SK-N-DZ (cell line): ENCODE measurements around the gene SLC22A8.
"Not testable (repeated sequence)": the region's sequence is repeated elsewhere in the genome, so short reads cannot be mapped to it uniquely, and the experiment has no call there.

ENCODE experiments used
- DNase-seq: peaks from one replicate; pipeline ENCODE4 v3.0.0-alpha.2; 2015; ENCODE audit warnings: low spot score

The SLC22A8 gene

DNA sequence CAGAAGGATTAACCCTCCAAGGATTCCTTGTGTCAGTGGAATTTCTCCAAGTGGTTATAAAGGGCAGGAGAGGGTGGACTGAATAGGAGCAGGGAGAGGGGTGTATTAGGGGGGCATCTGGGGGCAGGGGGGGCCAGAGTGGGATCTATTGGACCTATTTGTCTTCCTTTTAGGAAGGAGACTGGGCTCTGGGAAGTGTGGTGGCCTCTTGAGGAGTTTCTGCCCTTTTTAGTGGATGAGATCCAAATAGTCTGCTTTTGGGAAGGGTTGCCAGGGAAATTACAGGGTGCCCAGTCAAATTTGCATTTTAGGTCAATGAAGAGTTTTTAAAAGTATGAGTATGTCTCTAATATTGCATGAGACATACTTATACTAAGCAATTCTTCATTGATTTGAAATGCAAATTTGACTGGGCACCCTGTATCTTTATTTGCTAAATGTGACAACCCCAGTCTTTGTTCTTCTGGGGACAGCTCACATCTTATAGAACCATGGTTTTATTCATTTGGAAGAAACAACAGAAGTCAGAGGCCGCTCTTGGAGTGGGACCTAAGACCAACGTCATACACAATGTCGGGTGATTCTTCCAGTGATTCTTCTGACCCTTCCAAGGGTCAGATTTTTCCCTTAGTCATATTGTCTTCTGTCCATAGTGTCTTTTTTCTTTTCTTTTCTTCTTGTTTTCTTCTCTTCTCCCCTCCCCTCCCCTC, 30.4 kb downstream of the SLC22A8 start:
- no peak for DNase-seq

DNA sequence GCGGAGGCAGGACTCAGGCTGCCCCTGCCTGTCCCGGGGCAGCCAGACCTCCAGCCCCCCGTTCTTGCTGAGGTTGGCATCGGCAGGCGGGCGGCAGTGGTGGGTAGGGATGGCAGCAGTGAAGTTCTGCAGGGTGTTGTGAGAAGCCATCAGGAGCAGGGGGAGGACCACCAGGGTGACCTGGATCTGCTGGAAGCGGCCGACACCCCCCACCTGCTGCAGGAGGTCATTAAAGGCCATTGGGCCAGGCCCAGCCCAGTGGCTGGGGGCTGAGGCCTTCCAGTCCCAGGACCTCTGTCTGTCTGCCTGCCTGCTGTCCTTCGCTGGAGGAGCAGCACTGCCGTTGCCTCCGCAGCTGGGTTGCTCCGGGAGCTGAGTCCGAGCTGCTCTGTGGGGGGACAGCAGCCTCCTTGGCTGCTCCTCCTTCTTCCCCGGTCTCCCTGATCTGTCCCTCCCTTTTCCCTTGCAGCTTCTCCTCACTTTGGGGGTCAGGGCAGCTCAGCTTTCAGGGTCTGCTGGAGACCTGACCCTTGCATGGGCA, 31.1 kb downstream of the SLC22A8 start, which contains the start of gene SLC22A6:
SLC22A6 (minus strand) TSS at position 517 of the 541 bp plus-strand sequence; CDS start at position 240, 277 bp downstream.
- no peak for DNase-seq

DNA sequence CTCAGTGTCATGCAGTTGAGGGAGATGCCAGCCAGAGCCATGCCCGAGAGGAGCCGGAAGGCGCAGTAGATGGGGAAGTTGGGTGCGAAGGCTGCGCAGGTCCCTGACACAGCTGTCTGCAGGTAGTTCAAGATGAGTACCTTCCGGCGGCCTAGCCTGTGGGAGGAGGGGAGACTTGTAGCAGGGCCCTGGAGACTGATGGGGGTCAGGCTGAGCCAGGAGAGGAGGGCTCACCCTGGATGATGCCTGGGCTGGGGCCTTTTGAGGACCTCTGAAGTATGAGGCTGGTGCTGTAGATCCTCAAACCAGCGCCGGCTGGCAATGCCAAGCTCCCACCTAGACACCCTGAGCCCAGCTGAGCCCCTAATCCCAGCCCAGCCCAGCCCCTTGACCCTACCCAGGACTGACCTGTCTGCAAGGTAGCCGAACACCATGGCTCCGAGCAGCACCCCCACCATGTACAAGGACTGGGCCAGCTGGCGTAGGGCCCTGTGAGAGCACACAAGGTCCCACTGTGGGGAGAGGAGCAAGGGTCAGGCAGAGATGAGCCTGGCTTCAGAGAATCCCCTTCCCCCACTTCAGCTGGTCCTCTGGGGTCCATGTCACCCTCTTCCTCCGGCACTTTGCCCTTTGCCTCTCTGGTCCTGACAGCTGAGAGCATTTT, 32.0 kb downstream of the SLC22A8 start:
- DNase-seq, result no peak

DNA sequence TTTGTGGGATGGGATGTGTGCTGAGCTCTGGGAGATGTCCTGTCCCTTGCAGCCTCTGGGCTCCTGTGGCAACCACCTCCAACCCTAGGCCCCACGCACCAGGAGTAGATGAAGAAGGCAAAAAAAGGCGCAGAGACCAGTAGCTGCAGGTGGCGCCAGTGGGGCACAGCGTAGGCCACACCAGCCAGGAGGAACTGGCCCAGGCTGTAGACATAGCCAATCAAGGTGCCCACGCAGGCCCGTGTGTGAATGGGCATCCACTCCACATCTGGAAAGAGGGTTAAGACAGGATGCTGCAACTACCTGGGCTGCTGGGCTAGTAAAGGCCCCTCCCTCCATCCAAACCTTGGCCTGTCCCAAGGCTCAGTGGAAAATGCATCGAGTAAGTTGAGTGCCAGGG, 33.9 kb downstream of the SLC22A8 start:
- no peak for DNase-seq

DNA sequence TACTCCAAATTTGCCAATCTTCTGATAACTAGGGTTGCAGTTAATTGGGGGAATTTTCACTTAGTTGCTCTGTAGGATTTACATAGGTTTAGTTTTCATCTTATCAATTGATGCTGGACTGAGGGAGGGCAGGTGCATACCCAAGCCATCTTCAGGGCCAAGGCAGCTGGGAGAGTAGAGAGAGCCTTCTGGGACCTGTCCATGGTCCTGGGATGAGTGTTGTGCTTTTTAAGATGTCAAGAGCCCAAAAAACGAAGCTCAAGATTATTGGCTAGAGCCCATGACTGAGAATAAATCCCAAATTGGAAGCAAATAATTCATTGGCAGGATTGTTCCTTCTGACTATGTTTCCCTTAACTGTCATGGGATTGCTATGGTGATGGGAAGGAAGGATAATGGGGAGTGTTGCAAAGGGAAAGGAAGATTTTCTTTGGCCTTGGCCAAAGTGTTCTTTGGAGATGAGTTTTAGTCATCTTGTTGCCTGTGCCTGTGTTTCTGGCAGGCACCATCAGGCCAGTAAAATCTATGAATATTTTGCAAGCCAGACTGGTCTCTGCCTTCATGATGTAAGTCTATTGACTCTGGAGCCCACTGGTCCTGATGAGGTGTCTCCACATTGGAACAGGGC, 35.4 kb downstream of the SLC22A8 start:
- DNase-seq, result no peak

DNA sequence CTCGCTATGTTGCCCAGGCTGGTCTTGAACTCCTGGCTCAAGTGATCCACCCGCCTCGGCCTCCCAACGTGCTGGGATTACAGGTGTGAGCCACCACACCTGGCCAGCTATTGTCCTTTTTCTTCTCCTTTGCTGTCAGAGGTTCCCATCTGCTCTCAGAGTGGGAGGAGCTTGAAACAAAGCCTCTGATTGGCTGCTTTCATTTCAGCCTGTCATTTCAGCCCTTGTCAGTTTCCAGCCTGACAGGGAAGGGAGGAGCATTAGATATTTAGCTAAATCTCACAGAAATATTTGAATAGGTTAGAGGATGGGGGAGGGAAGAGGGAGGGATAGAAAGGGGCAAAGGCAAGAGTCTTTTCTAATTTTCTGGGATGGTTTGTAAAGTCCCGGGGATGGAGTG, 39.5 kb downstream of the SLC22A8 start:
- peak; percentile 56 for DNase-seq

DNA sequence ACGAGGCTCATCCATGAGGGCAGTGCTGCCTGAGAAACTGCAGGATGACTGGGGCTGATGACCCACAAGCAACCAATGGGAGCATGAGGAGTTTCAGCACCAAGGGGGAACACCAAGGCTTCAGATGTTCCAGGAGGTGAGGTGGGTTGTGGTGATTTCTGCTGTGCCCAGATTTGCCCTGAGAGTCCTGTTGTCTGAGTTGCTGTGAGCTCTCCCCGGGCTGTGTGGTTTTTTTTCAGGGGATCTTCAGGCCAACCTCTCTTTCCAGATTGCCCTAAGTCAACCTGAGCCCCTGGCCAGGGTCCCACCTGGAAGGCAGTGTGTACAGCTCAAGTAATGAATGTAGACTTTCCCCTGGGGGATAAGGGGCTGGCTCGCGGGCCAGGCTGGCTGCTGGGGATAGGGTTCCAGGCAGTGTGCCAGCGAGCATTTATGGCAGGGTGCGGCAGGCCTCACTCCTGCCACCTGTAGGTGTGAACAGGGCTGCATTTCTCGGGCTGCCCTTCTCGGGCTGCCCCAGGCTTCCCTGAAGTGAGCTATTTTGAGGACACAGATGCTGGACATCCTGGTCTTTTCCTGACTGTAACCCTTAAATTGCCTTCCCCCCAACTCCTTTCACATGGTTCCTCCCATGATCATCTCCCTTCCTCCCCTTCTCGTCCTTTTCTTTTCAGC, 40.7 kb downstream of the SLC22A8 start:
- peak; percentile 74 for DNase-seq

DNA sequence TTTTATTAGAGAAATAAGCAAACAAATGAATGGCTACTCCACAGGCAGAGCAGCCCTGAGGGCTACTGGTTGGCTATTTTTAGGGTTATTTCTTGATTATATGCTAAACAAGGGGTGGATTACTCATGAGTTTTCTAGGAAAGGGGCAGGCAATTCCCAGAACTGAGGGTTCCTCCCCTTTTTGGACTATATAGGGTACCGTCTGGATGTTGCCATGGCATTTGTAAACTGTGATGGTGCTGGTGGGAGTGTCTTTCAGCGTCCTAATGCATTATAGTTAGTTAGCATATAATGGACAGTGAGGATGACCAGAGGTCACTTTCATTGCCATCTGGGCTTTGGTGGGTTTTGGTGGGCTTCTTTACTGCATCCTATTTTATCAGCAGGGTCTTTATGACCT, 50.1 kb downstream of the SLC22A8 start:
- no peak for DNase-seq

DNA sequence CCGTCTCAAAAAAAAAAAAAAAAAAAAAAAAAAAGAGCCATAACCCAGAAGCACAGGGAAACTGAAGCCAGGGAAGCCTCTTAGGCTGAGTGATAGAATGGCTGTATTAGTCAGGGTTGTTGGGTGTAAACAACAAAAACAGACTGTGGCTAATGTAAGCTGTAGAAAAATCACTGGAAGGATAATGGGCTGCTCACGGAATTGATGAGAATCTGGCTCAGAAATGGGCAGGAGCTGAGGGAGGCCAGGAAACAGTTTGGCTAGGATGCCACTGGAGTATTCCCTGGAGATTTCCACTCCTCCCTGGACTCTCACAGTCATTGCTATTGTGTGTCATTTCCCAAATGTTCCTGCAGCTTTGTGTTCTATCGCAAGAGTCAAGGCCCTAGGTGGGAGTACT, 53.2 kb downstream of the SLC22A8 start:
- no peak for DNase-seq

DNA sequence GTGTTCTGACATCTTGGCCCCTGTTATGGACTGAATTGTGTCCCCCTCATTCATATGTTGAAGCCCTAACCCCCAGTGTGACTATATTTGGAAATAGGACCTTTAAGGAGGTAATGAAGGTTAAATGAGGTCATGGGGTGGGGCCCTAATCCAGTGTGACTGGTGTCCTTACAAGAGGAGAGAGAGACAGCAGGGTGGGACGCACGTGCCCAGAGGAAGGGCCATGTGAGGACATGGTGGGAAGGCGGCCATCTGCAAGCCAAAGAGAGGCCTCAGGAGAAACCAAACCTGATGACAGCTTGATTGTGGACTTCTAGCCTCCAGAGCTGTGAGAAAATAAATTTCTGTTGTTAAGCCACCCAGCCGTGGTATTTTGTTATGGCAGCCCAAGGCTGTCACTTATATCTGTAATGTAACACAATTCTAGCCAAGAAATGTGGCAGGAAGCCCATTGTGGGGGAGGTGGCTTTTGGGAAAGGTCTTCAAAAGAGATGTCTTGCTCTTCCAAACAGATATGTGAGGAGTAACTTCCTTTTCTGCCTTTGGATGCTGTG, 54.5 kb downstream of the SLC22A8 start:
- DNase-seq, result no peak

DNA sequence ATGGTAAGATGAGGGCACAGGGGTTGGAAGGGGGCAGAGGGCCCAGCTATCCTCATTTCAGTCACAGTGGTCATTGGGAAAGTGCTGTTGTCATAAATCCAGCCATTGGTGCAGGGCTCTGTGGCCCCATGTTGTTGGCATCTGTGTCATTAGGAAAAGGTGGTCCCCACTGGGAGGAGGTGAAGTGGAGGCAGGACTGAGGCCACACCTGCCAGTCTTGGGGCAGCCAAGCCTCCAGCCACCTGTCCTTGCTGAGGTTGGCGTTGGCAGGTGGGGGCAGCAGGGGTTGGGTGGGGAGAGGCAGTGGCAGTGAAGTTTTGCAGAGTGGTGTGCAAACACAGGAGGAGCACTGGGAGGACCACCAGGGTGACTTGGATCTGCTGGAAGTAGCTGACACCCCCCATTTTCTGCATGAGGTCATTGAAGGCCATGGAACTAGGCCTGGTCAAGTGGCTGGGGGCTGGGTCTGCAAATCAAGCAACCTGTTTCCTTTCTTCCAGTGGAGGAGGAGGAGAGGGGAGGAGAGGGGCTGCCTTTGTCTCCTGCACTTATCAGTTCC, 56.1 kb downstream of the SLC22A8 start:
- DNase-seq, result no peak

DNA sequence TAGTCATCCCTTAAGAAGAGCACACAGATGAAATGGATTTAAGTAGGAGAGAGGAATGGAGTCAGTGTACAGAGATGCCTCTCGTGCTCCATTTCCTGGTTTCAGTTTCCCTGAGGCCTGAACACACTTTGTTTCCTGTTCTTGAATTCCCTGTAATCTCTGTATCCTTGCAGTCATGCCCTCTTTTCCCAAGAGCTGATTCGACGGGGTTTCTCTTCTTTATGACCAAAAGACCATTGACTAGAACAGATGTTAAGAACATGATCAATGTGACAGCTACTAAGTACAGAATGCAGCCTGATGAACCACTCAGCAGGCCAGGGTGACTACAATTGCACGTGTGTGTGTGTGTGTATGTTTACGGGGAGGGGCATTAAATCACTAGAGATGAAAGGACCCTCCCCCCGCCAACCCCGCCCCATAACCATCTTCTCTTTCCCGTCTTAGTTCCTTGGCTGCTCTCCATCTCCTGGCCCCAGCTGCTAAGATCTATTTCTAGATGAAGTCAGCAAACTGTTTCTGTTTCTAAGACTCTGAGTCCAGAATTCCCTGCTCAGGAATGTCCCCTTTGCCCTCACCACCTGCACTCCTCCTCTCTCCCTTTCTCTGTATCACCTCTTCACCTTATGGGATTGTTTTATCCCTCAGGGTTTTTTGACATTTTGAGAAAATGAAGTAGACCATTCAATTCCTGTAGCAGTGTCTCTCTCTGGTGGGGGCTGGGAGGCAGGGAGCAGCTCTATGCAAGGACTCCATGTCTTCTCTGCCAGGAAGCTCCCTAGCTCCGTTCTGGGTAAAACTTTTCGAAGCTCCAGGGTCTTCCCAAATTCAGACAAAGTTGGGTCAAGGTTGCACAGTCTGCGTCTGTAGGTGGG, 56.9 kb downstream of the SLC22A8 start:
- no peak for DNase-seq

DNA sequence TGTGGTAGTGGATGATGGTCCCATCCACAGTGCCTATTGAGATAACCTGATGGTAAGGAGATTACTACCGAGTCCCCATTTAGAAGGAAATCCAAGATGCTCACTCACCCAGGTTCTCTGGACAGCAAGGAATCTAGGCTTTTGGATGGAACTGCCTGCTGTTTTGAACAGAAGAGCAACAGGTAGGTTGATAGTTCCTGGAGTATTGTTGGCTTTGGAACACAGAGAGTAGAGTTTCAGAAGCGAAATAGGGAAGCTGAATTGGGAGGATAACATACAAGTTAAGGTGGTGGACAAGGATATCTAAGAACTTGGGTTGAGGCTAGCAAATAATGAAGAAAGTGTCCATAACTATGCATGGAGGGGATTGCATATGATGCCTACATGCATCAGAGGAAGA, 58.5 kb downstream of the SLC22A8 start:
- no peak for DNase-seq

DNA sequence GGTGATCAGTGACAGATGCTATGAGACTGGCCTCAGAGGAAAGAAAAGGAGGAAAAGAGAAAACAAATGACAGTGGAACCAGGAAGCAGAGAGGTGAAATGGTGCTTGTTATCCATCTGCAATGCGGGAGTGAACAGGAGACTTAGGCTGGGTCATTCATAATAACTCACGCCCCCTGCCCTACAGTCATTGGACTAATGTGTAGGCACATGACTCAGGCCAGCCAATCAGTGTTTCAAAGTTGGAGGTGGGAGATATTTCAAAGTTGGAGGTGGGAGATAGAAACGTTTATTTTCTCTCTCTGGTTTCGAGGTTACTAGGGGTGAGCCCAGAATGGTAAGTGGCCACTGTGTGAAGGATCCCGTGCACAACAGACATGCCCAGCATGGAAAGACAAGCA, 61.2 kb downstream of the SLC22A8 start:
- no peak for DNase-seq

DNA sequence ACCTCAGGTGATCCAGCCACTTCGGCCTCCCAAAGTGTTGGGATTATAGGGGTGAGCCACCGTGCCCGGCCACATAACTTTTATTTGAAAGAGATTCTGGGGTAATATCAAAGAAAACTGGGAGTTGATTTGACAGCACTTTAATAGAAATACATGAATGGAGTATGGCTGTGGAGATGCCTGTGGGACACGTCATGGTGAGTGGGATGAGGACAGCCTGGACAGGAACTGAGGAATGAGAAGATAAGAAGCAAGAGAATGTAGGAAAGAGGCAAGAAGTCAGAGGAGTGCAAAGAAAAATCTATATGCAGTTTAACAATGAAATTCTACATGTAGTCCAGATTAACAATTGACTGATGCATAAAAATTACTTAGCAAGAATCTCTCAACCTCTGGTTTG, 61.8 kb downstream of the SLC22A8 start:
- DNase-seq, result no peak

DNA sequence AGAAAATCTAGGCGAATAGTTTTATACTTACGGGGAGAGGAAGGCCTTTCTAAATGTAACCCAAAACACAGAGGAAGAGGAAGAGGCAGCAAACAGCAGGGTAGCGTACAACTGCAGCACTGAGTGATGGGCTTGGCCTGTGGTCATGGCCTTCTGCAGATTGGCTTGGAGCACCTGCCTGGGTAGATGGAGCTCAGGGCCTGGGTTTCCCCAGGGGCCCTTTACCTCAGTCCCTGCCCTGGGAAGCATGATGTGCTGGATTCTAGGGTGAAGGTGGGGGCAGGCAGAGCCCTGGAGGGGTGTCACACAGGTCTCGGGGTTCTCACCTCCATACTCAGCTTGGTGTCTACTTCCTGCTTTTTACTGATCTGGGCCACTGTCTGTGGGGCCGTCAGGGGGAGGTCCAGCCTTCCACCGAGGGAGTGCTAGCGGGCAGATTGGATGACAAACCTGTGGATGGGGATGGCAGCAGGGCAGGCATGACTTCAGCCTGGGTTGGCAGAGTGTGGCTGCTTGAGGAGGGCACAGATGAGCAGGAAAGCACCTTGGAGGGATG, 66.8 kb downstream of the SLC22A8 start:
- DNase-seq, result no peak

DNA sequence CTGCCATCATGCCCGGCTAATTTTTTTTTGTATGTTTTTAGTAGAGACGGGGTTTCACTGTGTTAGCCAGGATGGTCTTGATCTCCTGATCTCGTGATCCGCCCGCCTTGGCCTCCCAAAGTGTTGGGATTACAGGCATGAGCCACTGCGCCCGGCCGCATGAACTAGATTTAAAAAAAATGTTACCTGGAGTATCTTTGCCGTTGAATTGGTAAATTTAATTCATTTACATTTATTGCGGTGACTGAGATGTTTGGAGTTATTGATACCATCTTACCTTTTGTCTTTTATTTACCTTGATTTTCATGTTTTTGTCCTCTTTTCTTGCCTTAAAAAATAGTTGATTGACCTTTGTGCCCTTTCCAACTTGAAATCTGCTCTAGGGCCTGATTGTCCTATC, 70.1 kb downstream of the SLC22A8 start:
- DNase-seq, result not testable (repeated sequence)
